B cell (primary cell): ENCODE results near the gene KPNA3. TPM values are rescaled to one million over a fixed set of nuclear protein-coding genes. Genes with fewer than 3 reads are reported as not detected.

ENCODE experiments used
- ATAC-seq: fragments of 200-7000 bp; cut with Tn5 transposase; one replicate; pipeline ENCODE4 v1.10.0; 2021; ENCODE audit warnings: low read depth, mild to moderate bottlenecking, moderate number of reproducible peaks, moderate library complexity
- CTCF ChIA-PET: fragments of 350-600 bp; sonication (Branson Sonifier 250); formaldehyde crosslinking; loops from one replicate; lab custom pipeline; 2021; ENCODE audit warnings: antibody characterized with exemption, inconsistent platforms; lab: Charles Lee
- POLR2A ChIA-PET: fragments of 350-600 bp; sonication (Branson Sonifier 250); formaldehyde crosslinking; loops from one replicate; lab custom pipeline; 2021; ENCODE audit warnings: antibody characterized with exemption; lab: Charles Lee
- DNase-seq: peaks from one replicate; pipeline ENCODE4 v3.0.0; 2013
- H2AFZ ChIP-seq: 2 replicates; pipeline ENCODE4 v1.6.1; 2012; ENCODE audit warnings: mild to moderate bottlenecking, low read depth, low read length; ENCODE audit not compliant: insufficient read depth, poor library complexity, severe bottlenecking
- H3K27ac ChIP-seq, 2 donors: 1 replicate in 1 of 2; 2 replicates in 1 of 2; pipeline ENCODE4 v1.5.1; 2012 to 2013; ENCODE audit warnings: low read length in 2 of 2, mild to moderate bottlenecking in 2 of 2, moderate library complexity in 1 of 2
- H3K27me3 ChIP-seq, 4 experiments: fragments of 200-600 bp in 1 of 4; sonication (generic) in 1 of 4; replicated peaks in 1 of 4; 1 replicate in 2 of 4; 2 replicates in 2 of 4; pipeline versions ENCODE4 v1.6.1 to v1.7.0; 2013 to 2016; ENCODE audit warnings: low read length in 3 of 4, mild to moderate bottlenecking in 2 of 4, mixed read lengths in 1 of 4, moderate library complexity in 1 of 4; ENCODE audit not compliant: insufficient read depth in 4 of 4, control insufficient read depth in 3 of 4; ENCODE audit errors: control extremely low read depth in 1 of 4
- H3K36me3 ChIP-seq, 2 experiments: replicated peaks in 1 of 2; 1 replicate in 1 of 2; 2 replicates in 1 of 2; pipeline versions ENCODE4 v1.6.1 to v1.7.1; 2013; ENCODE audit warnings: low read length in 1 of 2; ENCODE audit not compliant: insufficient read depth in 2 of 2, control insufficient read depth in 1 of 2; ENCODE audit errors: control extremely low read depth in 1 of 2, extremely low read depth in 1 of 2
- H3K4me1 ChIP-seq, 2 donors: fragments of 200-600 bp in 1 of 2; sonication (generic) in 1 of 2; 1 replicate in 1 of 2; 2 replicates in 1 of 2; pipeline versions ENCODE4 v1.5.1 to v1.6.1; 2013 to 2017; ENCODE audit warnings: low read length in 2 of 2; ENCODE audit not compliant: control insufficient read depth in 2 of 2, insufficient read depth in 2 of 2
- H3K4me2 ChIP-seq: replicated peaks from 2 replicates; pipeline ENCODE3; 2012; ENCODE audit warnings: mild to moderate bottlenecking, low read depth, low read length; ENCODE audit not compliant: poor library complexity, severe bottlenecking
- H3K4me3 ChIP-seq, 5 experiments: fragments of 200-600 bp in 1 of 5; sonication (generic) in 1 of 5; 1 replicate in 3 of 5; 2 replicates in 2 of 5; pipeline versions ENCODE4 v1.5.1 to v1.7.0; 2011 to 2016; ENCODE audit warnings: low read length in 4 of 5, mild to moderate bottlenecking in 4 of 5, low read depth in 2 of 5, control low read depth in 1 of 5, moderate library complexity in 1 of 5; ENCODE audit not compliant: insufficient read depth in 1 of 5; ENCODE audit errors: control extremely low read depth in 1 of 5, extremely low read depth in 1 of 5
- H3K79me2 ChIP-seq: fragments of 200-600 bp; sonication (generic); one replicate; pipeline ENCODE4 v1.6.0; 2016; ENCODE audit warnings: low read length; ENCODE audit not compliant: control insufficient read depth, insufficient read depth
- H3K9ac ChIP-seq: fragments of 200-600 bp; sonication (generic); 2 replicates; pipeline ENCODE4 v1.6.1; 2017; ENCODE audit warnings: mild to moderate bottlenecking, low read length, moderate library complexity
- H3K9me3 ChIP-seq, 3 donors: one replicate each; pipeline versions ENCODE4 v1.6.1 to v1.7.1; 2013; ENCODE audit warnings: low read length in 2 of 3; ENCODE audit not compliant: control insufficient read depth in 2 of 3, insufficient read depth in 1 of 3; ENCODE audit errors: control extremely low read depth in 1 of 3
- H4K20me1 ChIP-seq: 2 replicates; pipeline ENCODE4 v1.6.0; 2012; ENCODE audit warnings: mild to moderate bottlenecking, low read length; ENCODE audit not compliant: insufficient read depth, control insufficient read depth, poor library complexity, severe bottlenecking
- H3K27ac Mint-ChIP-seq: one replicate; pipeline ENCODE4 v1.8.0; 2021; ENCODE audit warnings: mixed read lengths
- H3K27me3 Mint-ChIP-seq: one replicate; pipeline ENCODE4 v1.8.0; 2021; ENCODE audit warnings: mixed read lengths
- H3K4me1 Mint-ChIP-seq: one replicate; pipeline ENCODE4 v1.8.0; 2021; ENCODE audit warnings: mixed read lengths
- H3K4me3 Mint-ChIP-seq: one replicate; pipeline ENCODE4 v1.8.0; 2021; ENCODE audit warnings: mixed read lengths
- H3K9me3 Mint-ChIP-seq: one replicate; pipeline ENCODE4 v1.8.0; 2022; ENCODE audit warnings: mixed read lengths; ENCODE audit not compliant: insufficient read depth
- EZH2 ChIP-seq: IDR thresholded peaks from 2 replicates; pipeline ENCODE4 v1.6.1; 2012; ENCODE audit warnings: borderline replicate concordance, low read depth, mild to moderate bottlenecking, moderate library complexity, low read length; ENCODE audit not compliant: insufficient read depth, poor library complexity, severe bottlenecking
- WGBS: methylation state at CpG from one replicate; pipeline ENCODE4 v1.1.5; 2013; ENCODE audit warnings: missing lambda C conversion rate; ENCODE audit not compliant: insufficient coverage; 5-methylcytosine and 5-hydroxymethylcytosine counted together
- intact Hi-C: fragments of 100-400 bp; cut with micrococcal nuclease; formaldehyde crosslinking; loops from one replicate; pipeline ENCODE4 v1.10.0; 2022
- polyA plus RNA-seq: library from polyadenylated mRNA; depleted of rRNA; stranded (reverse); fragments of >200 nt; gene quantifications from 2 replicates; pipeline ENCODE4 v1.2.3, GENCODE V29; 2012
- total RNA-seq, 2 donors: library from RNA; stranded (reverse); fragments of 120-200 nt in 1 of 2; gene quantifications; 1 replicate in 1 of 2; 2 replicates in 1 of 2; pipeline versions ENCODE4 v1.2.3 to v1.2.4, GENCODE V29; 2013 to 2022
- TF ChIP-seq, protein P1 (sequence below): fragments of 200-600 bp; IDR thresholded peaks from one replicate; pipeline ENCODE4 v1.8.0; 2022; ENCODE audit warnings: antibody characterized with exemption, mild to moderate bottlenecking

The KPNA3 gene
- total and polyA plus RNA-seq, 2 donors (not counting 1 experiment from before 2014, with no cell fraction given) = 7.8 to 19.7 TPM

DNA sequence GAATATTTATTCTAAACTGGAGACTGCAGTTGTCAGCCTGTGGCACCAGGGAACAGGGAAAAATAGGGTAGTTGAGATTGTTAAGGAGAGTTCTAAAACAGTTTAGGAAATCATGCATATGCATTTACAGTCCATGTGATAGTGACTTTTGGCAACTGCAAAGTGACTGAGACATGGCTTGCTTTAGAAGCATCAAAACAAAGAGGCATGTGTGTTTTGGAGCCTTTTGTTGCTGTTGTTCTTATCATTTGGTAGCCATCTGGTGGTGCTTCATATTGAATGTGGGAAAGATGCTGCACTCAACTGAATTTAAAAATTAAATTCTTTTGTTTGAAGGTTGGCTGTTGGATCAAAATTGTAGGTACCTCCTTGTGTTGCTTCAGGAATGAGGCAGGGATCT, 91.0 kb downstream of the KPNA3 start:
- H3K27me3 ChIP-seq = no peaks in the 10 kb centered on the region
- no peak overlapping the region for H3K4me2 ChIP-seq
- no peaks in the 10 kb centered on the region for H4K20me1 ChIP-seq
- POLR2A ChIA-PET = no interaction called here
- no peak overlapping the region for H3K9ac ChIP-seq
- Mint-ChIP-seq H3K27ac (no peak overlapping the region), H3K4me3 (no peak overlapping the region), H3K9me3 (no peaks in the 10 kb centered on the region), H3K4me1 (peaks cover 6% of the 10 kb centered on the region), H3K27me3 (no peaks in the 10 kb centered on the region)
- no peak overlapping the region for H2AFZ ChIP-seq
- CTCF ChIA-PET = no interaction called here
- H3K36me3 ChIP-seq = peaks cover 2 to 26% of the 10 kb centered on the region in 2 experiments
- intact Hi-C loops = no loop called here
- H3K9me3 ChIP-seq = no peaks in the 10 kb centered on the region
- TF ChIP-seq, protein P1, sequence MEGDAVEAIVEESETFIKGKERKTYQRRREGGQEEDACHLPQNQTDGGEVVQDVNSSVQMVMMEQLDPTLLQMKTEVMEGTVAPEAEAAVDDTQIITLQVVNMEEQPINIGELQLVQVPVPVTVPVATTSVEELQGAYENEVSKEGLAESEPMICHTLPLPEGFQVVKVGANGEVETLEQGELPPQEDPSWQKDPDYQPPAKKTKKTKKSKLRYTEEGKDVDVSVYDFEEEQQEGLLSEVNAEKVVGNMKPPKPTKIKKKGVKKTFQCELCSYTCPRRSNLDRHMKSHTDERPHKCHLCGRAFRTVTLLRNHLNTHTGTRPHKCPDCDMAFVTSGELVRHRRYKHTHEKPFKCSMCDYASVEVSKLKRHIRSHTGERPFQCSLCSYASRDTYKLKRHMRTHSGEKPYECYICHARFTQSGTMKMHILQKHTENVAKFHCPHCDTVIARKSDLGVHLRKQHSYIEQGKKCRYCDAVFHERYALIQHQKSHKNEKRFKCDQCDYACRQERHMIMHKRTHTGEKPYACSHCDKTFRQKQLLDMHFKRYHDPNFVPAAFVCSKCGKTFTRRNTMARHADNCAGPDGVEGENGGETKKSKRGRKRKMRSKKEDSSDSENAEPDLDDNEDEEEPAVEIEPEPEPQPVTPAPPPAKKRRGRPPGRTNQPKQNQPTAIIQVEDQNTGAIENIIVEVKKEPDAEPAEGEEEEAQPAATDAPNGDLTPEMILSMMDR = no peak
- no peak for TF ChIP-seq EZH2
- ATAC-seq (no peak), DNase-seq (no peak)
- H3K27ac ChIP-seq = no peak overlapping the region
- no peaks in the 10 kb centered on the region for H3K79me2 ChIP-seq
- H3K4me1 ChIP-seq = no peaks in the 10 kb centered on the region
- H3K4me3 ChIP-seq = no peak overlapping the region

DNA sequence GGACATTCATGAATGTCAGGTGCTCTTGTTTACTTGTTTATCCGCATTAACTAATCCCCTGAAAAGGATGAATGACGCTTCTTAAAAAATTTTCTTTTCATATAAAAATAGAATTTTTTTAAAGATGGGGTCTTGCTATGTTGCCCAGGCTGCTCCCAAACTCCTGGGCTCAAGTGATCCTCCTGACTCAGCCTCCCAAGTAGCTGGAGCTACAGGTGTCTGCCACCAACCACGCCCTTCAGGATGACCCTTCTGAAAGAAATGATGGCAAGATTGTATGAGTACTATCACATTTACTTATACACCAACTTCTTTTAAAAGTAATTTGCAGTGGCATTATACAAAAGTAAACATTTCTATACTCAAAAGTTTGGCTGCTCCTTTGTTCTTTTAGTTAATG, 95.0 kb downstream of the KPNA3 start:
- Mint-ChIP-seq H3K27ac (no peak overlapping the region), H3K4me3 (no peak overlapping the region), H3K27me3 (no peaks in the 10 kb centered on the region), H3K4me1 (peaks cover 10% of the 10 kb centered on the region), H3K9me3 (no peaks in the 10 kb centered on the region)
- Histone ChIP-seq H3K4me2 (no peak overlapping the region), H3K4me3 (no peak overlapping the region), H3K4me1 (no peaks in the 10 kb centered on the region), H4K20me1 (no peaks in the 10 kb centered on the region), H2AFZ (no peak overlapping the region), H3K27ac (no peak overlapping the region), H3K9me3 (no peaks in the 10 kb centered on the region), H3K36me3 (peaks cover 2 to 13% of the 10 kb centered on the region in 2 experiments), H3K79me2 (no peaks in the 10 kb centered on the region), H3K9ac (no peak overlapping the region), H3K27me3 (no peaks in the 10 kb centered on the region)
- DNase-seq (no peak), ATAC-seq (no peak)
- ChIA-PET CTCF (no interaction called here), POLR2A (no interaction called here)
- intact Hi-C loops = no loop called here
- no CpG with 5 or more reads among the region's 3 CpGs for WGBS
- TF ChIP-seq EZH2 = no peak
- TF ChIP-seq, protein P1 = no peak
